Right atrium auricular region (tissue), 2 donors: Measurements from ENCODE around the gene DNAAF5. TPM values are rescaled to one million over a fixed set of nuclear protein-coding genes. Genes with fewer than 3 reads are reported as not detected.
A peak's percentile ranks its signal among the peaks of the same experiment; 100 is the strongest.

ENCODE experiments used
- DNase-seq: peaks from one replicate; pipeline ENCODE4 v3.0.0-alpha.2; 2019; ENCODE audit warnings: low spot score
- H3K27ac ChIP-seq, 2 donors: fragments of 200-600 bp; sonication (generic); 1 replicate in 1 of 2; 2 replicates in 1 of 2; pipeline ENCODE4 v1.5.1; 2016 to 2019
- H3K27me3 ChIP-seq, 2 donors: fragments of 200-600 bp; sonication (generic); one replicate each; pipeline versions ENCODE4 v1.5.1 to v1.6.0; 2017 to 2019
- H3K36me3 ChIP-seq: fragments of 200-600 bp; sonication (generic); one replicate; pipeline ENCODE4 v1.5.1; 2016
- H3K4me1 ChIP-seq, 2 donors: fragments of 200-600 bp; sonication (generic); one replicate each; pipeline versions ENCODE4 v1.5.1 to v1.6.0; 2017 to 2019
- H3K4me3 ChIP-seq, 2 donors: fragments of 200-600 bp; sonication (generic); 1 replicate in 1 of 2; 2 replicates in 1 of 2; pipeline ENCODE4 v1.5.1; 2017 to 2019; ENCODE audit warnings: mild to moderate bottlenecking in 1 of 2, moderate library complexity in 1 of 2
- H3K9me3 ChIP-seq, 2 donors: fragments of 200-600 bp; sonication (generic); one replicate each; pipeline ENCODE4 v1.5.1; 2019
- CTCF ChIP-seq, 2 donors: fragments of 200-600 bp; sonication (generic); IDR thresholded peaks; one replicate each; pipeline ENCODE4 v1.5.1; 2019; ENCODE audit warnings: antibody characterized with exemption in 2 of 2
- total RNA-seq, 2 donors: library from RNA; depleted of rRNA; stranded (reverse); fragments of >200 nt; gene quantifications; one replicate each; pipeline ENCODE4 v1.1.0, GENCODE V29; 2016

The DNAAF5 gene
- total RNA-seq, 2 donors from 2014 or later, result 19.0 to 35.5 TPM

GRCh38 chr7:778968-779451 lies 52.5 kb downstream of the DNAAF5 start:
- no peaks in the 10 kb centered on the region for H3K27me3 ChIP-seq
- H3K4me1 ChIP-seq, result peaks cover 0 to 17% of the 10 kb centered on the region in 2 donors
- H3K27ac ChIP-seq, result peak overlapping the region; percentile 75 to 85
- H3K36me3 ChIP-seq, result peaks cover 19% of the 10 kb centered on the region
- TF ChIP-seq CTCF (IDR thresholded peaks at IDR 0.05), result no peak
- no peak overlapping the region for H3K4me3 ChIP-seq
- DNase-seq, result no peak
- H3K9me3 ChIP-seq, result no peaks in the 10 kb centered on the region

GRCh38 chr7:779480-779879 lies 53.0 kb downstream of the DNAAF5 start:
- Histone ChIP-seq H3K4me3 (no peak overlapping the region), H3K9me3 (no peaks in the 10 kb centered on the region), H3K27me3 (no peaks in the 10 kb centered on the region), H3K27ac (peak overlapping the region; percentile 75 to 85), H3K36me3 (peaks cover 22% of the 10 kb centered on the region), H3K4me1 (peaks cover 0 to 17% of the 10 kb centered on the region in 2 donors)
- no peak for DNase-seq
- TF ChIP-seq CTCF (IDR thresholded peaks at IDR 0.05), result no peak

- no peaks in the 10 kb centered on the region for H3K27me3 ChIP-seq
- no peak for DNase-seq
- peaks cover 0 to 17% of the 10 kb centered on the region in 2 donors for H3K4me1 ChIP-seq
- no peaks in the 10 kb centered on the region for H3K9me3 ChIP-seq
- H3K27ac ChIP-seq, result peak overlapping the region; percentile 75 to 85
- H3K36me3 ChIP-seq, result peaks cover 24% of the 10 kb centered on the region
- no peak overlapping the region for H3K4me3 ChIP-seq
- no peak for TF ChIP-seq CTCF (IDR thresholded peaks at IDR 0.05)
Measured at GRCh38 chr7:780081-780480, 53.6 kb downstream of the DNAAF5 start.

- peak overlapping the region; percentile 75 to 85 for H3K27ac ChIP-seq
- no peaks in the 10 kb centered on the region for H3K9me3 ChIP-seq
- no peak overlapping the region for H3K4me3 ChIP-seq
- peaks cover 27% of the 10 kb centered on the region for H3K36me3 ChIP-seq
- no peak for DNase-seq
- no peaks in the 10 kb centered on the region for H3K27me3 ChIP-seq
- peaks cover 0 to 17% of the 10 kb centered on the region in 2 donors for H3K4me1 ChIP-seq
- no peak for TF ChIP-seq CTCF (IDR thresholded peaks at IDR 0.05)
Measured at GRCh38 chr7:780516-780915, 54.0 kb downstream of the DNAAF5 start.

GRCh38 chr7:781186-781849 lies 54.8 kb downstream of the DNAAF5 start:
- no peaks in the 10 kb centered on the region for H3K27me3 ChIP-seq
- peaks cover 26% of the 10 kb centered on the region for H3K36me3 ChIP-seq
- no peaks in the 10 kb centered on the region for H3K9me3 ChIP-seq
- peak overlapping the region; percentile 75 to 85 for H3K27ac ChIP-seq
- DNase-seq, result no peak
- no peak for TF ChIP-seq CTCF (IDR thresholded peaks at IDR 0.05)
- H3K4me1 ChIP-seq, result peaks cover 0 to 20% of the 10 kb centered on the region in 2 donors
- no peak overlapping the region for H3K4me3 ChIP-seq
